ENCODE results near the gene POU1F1.
"Not testable (repeated sequence)": the region's sequence is repeated elsewhere in the genome, so short reads cannot be mapped to it uniquely, and the experiment has no call there.

POU1F1 gene

GRCh38 chr3:87261925-87262324 lies 14.5 kb downstream of the POU1F1 start:
- no peak for DNase-seq (ENCODE audit: low spot score)
- in situ Hi-C loops (cut with MboI; ENCODE audit: low pct_unique_long_range_greater_than_20kb, low sequenced_read_pairs, unreplicated experiment) = no loop called here
- TF ChIP-seq CTCF (IDR thresholded peaks at IDR 0.05; ENCODE audit: extremely low read depth, insufficient read depth, missing control alignments) = no peak

GRCh38 chr3:87260270-87260669 lies 16.1 kb downstream of the POU1F1 start:
- in situ Hi-C loops (cut with MboI; ENCODE audit: low pct_unique_long_range_greater_than_20kb, low sequenced_read_pairs, unreplicated experiment) = no loop called here
- peak; percentile 7 for DNase-seq (ENCODE audit: low spot score)
- TF ChIP-seq CTCF (IDR thresholded peaks at IDR 0.05; ENCODE audit: extremely low read depth, insufficient read depth, missing control alignments) = peak; percentile 67

- no peak for DNase-seq (ENCODE audit: low spot score)
- in situ Hi-C loops (cut with MboI; ENCODE audit: low pct_unique_long_range_greater_than_20kb, low sequenced_read_pairs, unreplicated experiment) = no loop called here
- TF ChIP-seq CTCF (IDR thresholded peaks at IDR 0.05; ENCODE audit: extremely low read depth, insufficient read depth, missing control alignments) = no peak
Measured at GRCh38 chr3:87250009-87250408, 26.4 kb downstream of the POU1F1 start.

- TF ChIP-seq CTCF (IDR thresholded peaks at IDR 0.05; ENCODE audit: extremely low read depth, insufficient read depth, missing control alignments) = no peak
- in situ Hi-C loops (cut with MboI; ENCODE audit: low pct_unique_long_range_greater_than_20kb, low sequenced_read_pairs, unreplicated experiment) = no loop called here
- no peak for DNase-seq (ENCODE audit: low spot score)
Measured at GRCh38 chr3:87248831-87249230, 27.6 kb downstream of the POU1F1 start.

GRCh38 chr3:87248231-87248630 lies 28.2 kb downstream of the POU1F1 start:
- not testable (repeated sequence) for DNase-seq (ENCODE audit: low spot score)

GRCh38 chr3:87247430-87247773 lies 29.0 kb downstream of the POU1F1 start:
- no peak for DNase-seq (ENCODE audit: low spot score)
- in situ Hi-C loops (cut with MboI; ENCODE audit: low pct_unique_long_range_greater_than_20kb, low sequenced_read_pairs, unreplicated experiment) = no loop called here
- TF ChIP-seq CTCF (IDR thresholded peaks at IDR 0.05; ENCODE audit: extremely low read depth, insufficient read depth, missing control alignments) = no peak

More at GRCh38 chr3:87248231-87248630, 28.2 kb downstream of the POU1F1 start:
- in situ Hi-C loops (cut with MboI; ENCODE audit: low pct_unique_long_range_greater_than_20kb, low sequenced_read_pairs, unreplicated experiment) = not testable (repeated sequence)

- TF ChIP-seq CTCF (IDR thresholded peaks at IDR 0.05; ENCODE audit: extremely low read depth, insufficient read depth, missing control alignments) = no peak
- in situ Hi-C loops (cut with MboI; ENCODE audit: low pct_unique_long_range_greater_than_20kb, low sequenced_read_pairs, unreplicated experiment) = no loop called here
Measured at GRCh38 chr3:87246662-87247429, 29.5 kb downstream of the POU1F1 start.

More at GRCh38 chr3:87246662-87247429, 29.5 kb downstream of the POU1F1 start:
- DNase-seq (ENCODE audit: low spot score) = no peak
